ENCODE data around the gene VWA3A.

DNA sequence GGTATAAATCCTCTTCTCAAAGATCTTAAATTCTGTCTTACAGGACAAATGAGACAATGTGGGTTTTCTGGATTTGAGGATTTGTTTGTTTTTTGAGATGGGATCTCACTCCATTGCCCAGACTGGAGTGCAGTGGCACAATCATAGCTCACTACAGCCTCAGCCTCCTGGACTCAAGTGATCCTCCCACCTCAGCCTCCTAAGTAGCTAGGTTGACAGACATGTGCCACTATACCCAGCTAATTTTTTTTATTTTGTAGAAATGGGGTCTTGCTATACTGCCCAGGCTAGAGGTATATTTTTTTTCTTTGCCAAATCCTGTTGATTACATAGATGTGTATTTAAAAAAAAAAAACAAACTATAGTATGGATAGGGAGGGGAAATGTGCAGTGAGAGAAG lies 38.2 kb downstream of the VWA3A start:
- TF ChIP-seq, protein P1, sequence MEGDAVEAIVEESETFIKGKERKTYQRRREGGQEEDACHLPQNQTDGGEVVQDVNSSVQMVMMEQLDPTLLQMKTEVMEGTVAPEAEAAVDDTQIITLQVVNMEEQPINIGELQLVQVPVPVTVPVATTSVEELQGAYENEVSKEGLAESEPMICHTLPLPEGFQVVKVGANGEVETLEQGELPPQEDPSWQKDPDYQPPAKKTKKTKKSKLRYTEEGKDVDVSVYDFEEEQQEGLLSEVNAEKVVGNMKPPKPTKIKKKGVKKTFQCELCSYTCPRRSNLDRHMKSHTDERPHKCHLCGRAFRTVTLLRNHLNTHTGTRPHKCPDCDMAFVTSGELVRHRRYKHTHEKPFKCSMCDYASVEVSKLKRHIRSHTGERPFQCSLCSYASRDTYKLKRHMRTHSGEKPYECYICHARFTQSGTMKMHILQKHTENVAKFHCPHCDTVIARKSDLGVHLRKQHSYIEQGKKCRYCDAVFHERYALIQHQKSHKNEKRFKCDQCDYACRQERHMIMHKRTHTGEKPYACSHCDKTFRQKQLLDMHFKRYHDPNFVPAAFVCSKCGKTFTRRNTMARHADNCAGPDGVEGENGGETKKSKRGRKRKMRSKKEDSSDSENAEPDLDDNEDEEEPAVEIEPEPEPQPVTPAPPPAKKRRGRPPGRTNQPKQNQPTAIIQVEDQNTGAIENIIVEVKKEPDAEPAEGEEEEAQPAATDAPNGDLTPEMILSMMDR (conservative IDR thresholded peaks at IDR 0.05; ENCODE audit: low read length) = no peak
- TF ChIP-seq EZH2phosphoT487 (IDR thresholded peaks at IDR 0.05; ENCODE audit: borderline replicate concordance, low read depth, low read length) = no peak
